B cell (primary cell): ENCODE results near the gene NPL.
A peak's percentile ranks its signal among the peaks of the same experiment; 100 is the strongest.

Experiments
- CTCF ChIP-seq: fragments of 200-600 bp; IDR thresholded peaks from one replicate; pipeline ENCODE4 v1.8.0; 2022; ENCODE audit warnings: antibody characterized with exemption, mild to moderate bottlenecking
- EZH2 ChIP-seq: IDR thresholded peaks from 2 replicates; pipeline ENCODE4 v1.6.1; 2012; ENCODE audit warnings: borderline replicate concordance, low read depth, mild to moderate bottlenecking, moderate library complexity, low read length; ENCODE audit not compliant: insufficient read depth, poor library complexity, severe bottlenecking

GRCh38 chr1:182784556-182785171 lies 4.9 kb upstream of the NPL start:
- TF ChIP-seq CTCF (peak; percentile 88), EZH2 (no peak)
